K562 (cell line): ENCODE data around the gene MALAT1. TPM values are rescaled to one million over a fixed set of nuclear protein-coding genes. Genes with fewer than 3 reads are reported as not detected.

Source experiments
- BRD9 ChIP-seq: fragments of 450-650 bp; IDR thresholded peaks from 2 replicates; pipeline ENCODE4 v1.6.1; 2018; ENCODE audit warnings: low read depth; ENCODE audit not compliant: partially characterized antibody
- CBFA2T3 ChIP-seq: fragments of 450-650 bp; IDR thresholded peaks from 2 replicates; pipeline ENCODE4 v1.6.1; 2017
- IRF2 ChIP-seq: sonication (generic); formaldehyde crosslinking; IDR thresholded peaks from 2 replicates; pipeline ENCODE4 v1.8.1; 2022; ENCODE audit warnings: mild to moderate bottlenecking, missing genetic modification reagents
- IRF9 ChIP-seq: fragments of 450-650 bp; IDR thresholded peaks from 2 replicates; pipeline ENCODE4 v1.6.1; 2016; ENCODE audit warnings: missing biosample characterization, missing genetic modification characterization
- LEF1 ChIP-seq: fragments of 450-650 bp; IDR thresholded peaks from 2 replicates; pipeline ENCODE4 v1.6.1; 2016; ENCODE audit warnings: mild to moderate bottlenecking
- MAFG ChIP-seq: fragments of 450-650 bp; conservative IDR thresholded peaks from 2 replicates; pipeline ENCODE4 v1.6.1; 2016; ENCODE audit warnings: missing genetic modification characterization, missing compliant biosample characterization
- ZBTB49 ChIP-seq: sonication (generic); formaldehyde crosslinking; IDR thresholded peaks from 2 replicates; pipeline ENCODE4 v1.8.0; 2022; ENCODE audit warnings: missing genetic modification reagents, mild to moderate bottlenecking, borderline replicate concordance
- ZNF174 ChIP-seq: fragments of 250-450 bp; sonication (Bioruptor Pico); IDR thresholded peaks from 2 replicates; pipeline ENCODE4 v1.4.0; 2020; ENCODE audit warnings: mild to moderate bottlenecking
- ZNF232 ChIP-seq: sonication (generic); formaldehyde crosslinking; IDR thresholded peaks from 2 replicates; pipeline ENCODE4 v1.8.0; 2022; ENCODE audit warnings: mild to moderate bottlenecking, missing genetic modification reagents
- ZNF274 ChIP-seq: IDR thresholded peaks from 2 replicates; pipeline ENCODE4 v1.6.1; 2011; ENCODE audit warnings: low read depth, mild to moderate bottlenecking, low read length, moderate library complexity, borderline replicate concordance
- ZNF318 ChIP-seq, 2 experiments: fragments of 450-650 bp; IDR thresholded peaks; 2 replicates each; pipeline ENCODE4 v1.6.1; 2016; ENCODE audit warnings: mild to moderate bottlenecking in 2 of 2, borderline replicate concordance in 1 of 2, low read depth in 1 of 2, moderate library complexity in 1 of 2
- ZNF436 ChIP-seq: fragments of 250-450, 450-650 bp; sonication (Bioruptor Pico); formaldehyde crosslinking; IDR thresholded peaks from 2 replicates; pipeline ENCODE4 v1.7.0; 2020; ENCODE audit warnings: mild to moderate bottlenecking
- ZNF740 ChIP-seq, 3 experiments: fragments of 200-800 bp in 1 of 3; sonication (Bioruptor generic) in 1 of 3; sonication (generic) in 1 of 3; formaldehyde crosslinking in 1 of 3; IDR thresholded peaks; 2 replicates each; pipeline versions ENCODE4 v1.6.1 to v1.8.0; 2016 to 2022; ENCODE audit warnings: mild to moderate bottlenecking in 2 of 3, missing compliant biosample characterization in 2 of 3, missing genetic modification characterization in 2 of 3, missing genetic modification reagents in 1 of 3
- polyA plus RNA-seq, 8 experiments: library from polyadenylated mRNA; depleted of rRNA in 4 of 8; stranded (reverse) in 5 of 8; unstranded in 3 of 8; fragments of >200 nt; fragmentation: Nextera tagmentation in 2 of 8; fragmentation: Illumina TruSeq in 1 of 8; extraction: Ambion mirVana in 2 of 8; extraction: Trizol in 1 of 8; gene quantifications; 2 replicates each; pipeline versions ENCODE4 v1.2.1 to v1.2.3, GENCODE V29; 2011 to 2014; ENCODE audit warnings: inconsistent platforms in 1 of 8, missing spikeins in 1 of 8
- total RNA-seq, 7 experiments: library from RNA; depleted of rRNA in 6 of 7; stranded (reverse); fragments of >200 nt in 6 of 7; fragmentation: Illumina TruSeq in 2 of 7; extraction: Trizol in 2 of 7; gene quantifications; 2 replicates each; pipeline versions ENCODE4 v1.2.1 to v1.2.3, GENCODE V29; 2011 to 2021; ENCODE audit warnings: low replicate concordance in 1 of 7

MALAT1 gene
- total and polyA plus RNA-seq, 9 of the 15 experiments (the other 6 are each of a cell fraction or from before 2014, with no cell fraction given): 363 to 8,715 (median 2,351) TPM

GRCh38 chr11:65477149-65477965 is 21.5 kb upstream of the MALAT1 start (continued):
- TF ChIP-seq ZNF318 (IDR thresholded peaks at IDR 0.05; ENCODE audit: borderline replicate concordance in 1 of 2, low read depth in 1 of 2) (peak in 1 of 2 experiments; percentile 75; a peak in 2 of 4 replicates), BRD9 (peak; percentile 90), ZNF436 (CRISPR knock-in tag) (no peak; the same call in 1 of the 2 replicates), LEF1 (no peak; the same call in 1 of the 2 replicates), ZBTB49 (CRISPR knock-in tag) (no peak), CBFA2T3 (peak; percentile 75), ZNF274 (no peak; the same call in 1 of the 2 replicates), ZNF740 (CRISPR knock-in tag; IDR thresholded peaks at IDR 0.05) (peak; percentile 58; the same call in 1 of the 2 replicates), ZNF740 (tag; IDR thresholded peaks at IDR 0.05) (no peak), MAFG (tag) (0 out of 2 replicates have a peak, but pooled peaks have one; percentile 14), IRF2 (CRISPR knock-in tag) (no peak), ZNF232 (CRISPR knock-in tag) (no peak), ZNF174 (no peak), IRF9 (tag) (no peak)
